HCT116 (cell line): ENCODE data around the gene C3orf85. TPM values are rescaled to one million over a fixed set of nuclear protein-coding genes. Genes with fewer than 3 reads are reported as not detected.

Experiments used
- ATAC-seq: fragments of 200-7000 bp; cut with Tn5 transposase; 2 replicates; pipeline ENCODE4 v1.9.1; 2020; ENCODE audit warnings: mild to moderate bottlenecking, moderate library complexity
- BruUV-seq: library from RNA; stranded (reverse); fragments of 400-500 nt; replicated peaks from 2 replicates; lab custom pipeline; 2021; lab: Mats Ljungman, UMichigan
- CTCF ChIA-PET: fragments of 300-600 bp; sonication (Branson Sonifier 250); formaldehyde crosslinking; loops from one replicate; lab custom pipeline; 2021; ENCODE audit warnings: antibody characterized with exemption; lab: Charles Lee
- POLR2A ChIA-PET: fragments of 300-600, 350-600 bp; sonication (Branson Sonifier 250); formaldehyde crosslinking; loops from one replicate; lab custom pipeline; 2021; ENCODE audit warnings: antibody characterized with exemption; lab: Charles Lee
- RAD21 ChIA-PET, 2 experiments: fragments of 300-600 bp; sonication (Branson Sonifier 250); formaldehyde crosslinking; loops; one replicate each; lab custom pipeline; 2023; ENCODE audit warnings: low total read pairs in 2 of 2; ENCODE audit not compliant: uncharacterized antibody in 2 of 2, unreplicated experiment in 2 of 2, low non-redundant PET in 1 of 2; lab: Charles Lee
- DNase-seq: peaks from one replicate; pipeline ENCODE4 v3.0.0-alpha.2; 2010; ENCODE audit warnings: low read depth, low spot score
- H2AFZ ChIP-seq: fragments of 200-600 bp; shearing (Covaris generic), sonication (generic); 2 replicates; pipeline ENCODE4 v1.6.1; 2017; ENCODE audit warnings: low read depth, mixed run types, mixed read lengths, antibody characterized with exemption, low read length; ENCODE audit not compliant: poor library complexity, severe bottlenecking
- H3K27ac ChIP-seq: 2 replicates; pipeline ENCODE4 v1.5.1; 2012; ENCODE audit warnings: low read depth, low read length
- H3K27me3 ChIP-seq: fragments of 200-600 bp; sonication (generic); 2 replicates; pipeline ENCODE4 v1.6.1; 2016; ENCODE audit warnings: mixed run types, low read length, mixed read lengths; ENCODE audit not compliant: insufficient read depth
- H3K36me3 ChIP-seq, 2 experiments: fragments of 200-500 bp in 1 of 2; fragments of 200-600 bp in 1 of 2; sonication (Bioruptor generic) in 1 of 2; sonication (generic) in 1 of 2; 2 replicates each; pipeline versions ENCODE4 v1.5.1 to v1.6.1; 2014 to 2016; ENCODE audit warnings: low read length in 2 of 2, inconsistent platforms in 1 of 2, mixed read lengths in 1 of 2, mixed run types in 1 of 2; ENCODE audit not compliant: insufficient read depth in 2 of 2, control insufficient read depth in 1 of 2
- H3K4me1 ChIP-seq, 2 experiments: fragments of 200-600 bp in 1 of 2; sonication (generic) in 1 of 2; 2 replicates each; pipeline versions ENCODE4 v1.5.1 to v1.6.1; 2012 to 2017; ENCODE audit warnings: low read length in 2 of 2, inconsistent platforms in 1 of 2, mild to moderate bottlenecking in 1 of 2, mixed read lengths in 1 of 2, mixed run types in 1 of 2, moderate library complexity in 1 of 2; ENCODE audit not compliant: insufficient read depth in 2 of 2, control insufficient read depth in 1 of 2
- H3K4me2 ChIP-seq: fragments of 200-600 bp; sonication (generic); 2 replicates; pipeline ENCODE4 v1.6.1; 2017; ENCODE audit warnings: mixed run types, low read length, mixed read lengths
- H3K4me3 ChIP-seq, 2 experiments: fragments of 200-600 bp in 1 of 2; sonication (generic) in 1 of 2; replicated peaks in 1 of 2; 2 replicates each; pipeline ENCODE4 v1.5.1; 2011 to 2016; ENCODE audit warnings: low read length in 2 of 2, control low read depth in 1 of 2, low read depth in 1 of 2, mild to moderate bottlenecking in 1 of 2, mixed read lengths in 1 of 2, mixed run types in 1 of 2
- H3K79me2 ChIP-seq: fragments of 200-600 bp; sonication (generic); 2 replicates; pipeline ENCODE4 v1.6.1; 2017; ENCODE audit warnings: mild to moderate bottlenecking, mixed run types, low read length, moderate library complexity, mixed read lengths; ENCODE audit not compliant: insufficient read depth
- H3K9ac ChIP-seq: fragments of 200-600 bp; sonication (generic); 2 replicates; pipeline ENCODE4 v1.6.1; 2016; ENCODE audit warnings: low read length, mixed read lengths
- H3K9me2 ChIP-seq: fragments of 200-600 bp; sonication (generic), shearing (Covaris generic); 2 replicates; pipeline ENCODE4 v1.6.1; 2017; ENCODE audit warnings: mixed run types, mild to moderate bottlenecking, moderate library complexity; ENCODE audit not compliant: insufficient read depth
- H3K9me3 ChIP-seq, 2 experiments: fragments of 200-500 bp in 1 of 2; fragments of 200-600 bp in 1 of 2; sonication (Bioruptor generic) in 1 of 2; sonication (generic) in 1 of 2; 2 replicates each; pipeline ENCODE4 v1.6.1; 2014 to 2017; ENCODE audit warnings: low read length in 2 of 2, mixed read lengths in 2 of 2, inconsistent platforms in 1 of 2, low read depth in 1 of 2, mild to moderate bottlenecking in 1 of 2, mixed run types in 1 of 2, moderate library complexity in 1 of 2; ENCODE audit not compliant: control insufficient read depth in 1 of 2, insufficient read depth in 1 of 2
- H4K20me1 ChIP-seq: fragments of 200-600 bp; sonication (generic), shearing (Covaris generic); 2 replicates; pipeline ENCODE4 v1.6.1; 2017; ENCODE audit warnings: mixed run types, mild to moderate bottlenecking, moderate library complexity; ENCODE audit not compliant: insufficient read depth
- CBX3 ChIP-seq: IDR thresholded peaks from 2 replicates; pipeline ENCODE4 v1.6.1; 2012; ENCODE audit warnings: low read depth
- EGR1 ChIP-seq: IDR thresholded peaks from 2 replicates; pipeline ENCODE4 v1.6.1; 2012; ENCODE audit warnings: low read depth
- ELF1 ChIP-seq: IDR thresholded peaks from 2 replicates; pipeline ENCODE4 v1.6.1; 2012; ENCODE audit warnings: low read depth, borderline replicate concordance
- EZH2 ChIP-seq: fragments of 200-600 bp; sonication (generic); IDR thresholded peaks from 2 replicates; pipeline ENCODE4 v1.6.1; 2017; ENCODE audit warnings: antibody characterized with exemption, mixed run types
- EZH2phosphoT487 ChIP-seq: fragments of 200-600 bp; IDR thresholded peaks from 2 replicates; pipeline ENCODE4 v1.6.1; 2018; ENCODE audit warnings: antibody characterized with exemption, borderline replicate concordance
- FOSL1 ChIP-seq: IDR thresholded peaks from 2 replicates; pipeline ENCODE4 v1.6.1; 2012; ENCODE audit warnings: low read depth
- JUND ChIP-seq: IDR thresholded peaks from 2 replicates; pipeline ENCODE4 v1.6.1; 2012
- POLR2A ChIP-seq: IDR thresholded peaks from 2 replicates; pipeline ENCODE4 v1.7.0; 2011; ENCODE audit warnings: borderline replicate concordance; ENCODE audit not compliant: insufficient read depth, insufficient read length; ENCODE audit errors: extremely low read depth
- POLR2AphosphoS5 ChIP-seq: IDR thresholded peaks from 2 replicates; pipeline ENCODE4 v1.6.1; 2011; ENCODE audit warnings: mild to moderate bottlenecking, low read depth, low read length, moderate library complexity
- RAD21 ChIP-seq: IDR thresholded peaks from 2 replicates; pipeline ENCODE4 v1.6.1; 2012; ENCODE audit warnings: low read depth, mild to moderate bottlenecking
- SP1 ChIP-seq: IDR thresholded peaks from 2 replicates; pipeline ENCODE4 v1.6.1; 2012; ENCODE audit warnings: low read depth
- SRF ChIP-seq: IDR thresholded peaks from 2 replicates; pipeline ENCODE4 v1.6.1; 2012; ENCODE audit warnings: low read depth
- YY1 ChIP-seq: IDR thresholded peaks from 2 replicates; pipeline ENCODE4 v1.6.1; 2011; ENCODE audit warnings: low read length, low read depth, moderate library complexity, mild to moderate bottlenecking; ENCODE audit not compliant: insufficient replicate concordance; ENCODE audit errors: extremely low read depth
- ZNF274 ChIP-seq: fragments of 200-500 bp; sonication (Bioruptor generic); IDR thresholded peaks from 2 replicates; pipeline ENCODE4 v1.6.1; 2014; ENCODE audit warnings: mild to moderate bottlenecking, low read depth, low read length, inconsistent platforms
- intact Hi-C: fragments of 100-400 bp; cut with micrococcal nuclease; formaldehyde crosslinking; loops from 2 replicates; pipeline ENCODE4 v1.10.0; 2022
- total RNA-seq: library from RNA; stranded (reverse); gene quantifications from one replicate; pipeline ENCODE4 v1.2.1, GENCODE V29; 2021; ENCODE audit not compliant: unreplicated experiment
- TF ChIP-seq, protein P1 (sequence below): IDR thresholded peaks from 2 replicates; pipeline ENCODE4 v1.6.1; 2011; ENCODE audit warnings: mild to moderate bottlenecking, low read length, moderate library complexity; ENCODE audit not compliant: insufficient replicate concordance; ENCODE audit errors: extremely low read depth
- TF ChIP-seq, protein P2 (sequence below): IDR thresholded peaks from 2 replicates; pipeline ENCODE4 v1.6.1; 2012; ENCODE audit warnings: low read depth

The C3orf85 gene
- total RNA-seq, 1 experiment from 2014 or later, result not detected

GRCh38 chr3:109176726-109177125, 40.2 kb downstream of the C3orf85 start:
- no TSS peak for BruUV-seq

More at GRCh38 chr3:109176726-109177125, 40.2 kb downstream of the C3orf85 start:
- H3K27me3 ChIP-seq, result no peaks in the 10 kb centered on the region
- no peak overlapping the region for H3K4me3 ChIP-seq
- DNase-seq (no peak), ATAC-seq (no peak)
- RAD21 ChIA-PET, result no interaction called here
- POLR2A ChIA-PET, result no interaction called here
- CTCF ChIA-PET, result interaction anchor here (1.4 kb wide), 1 partner anchor 48 kb away, joined by 4 read pairs; no protein-coding TSS in a partner anchor
- H4K20me1 ChIP-seq, result no peaks in the 10 kb centered on the region
- H2AFZ ChIP-seq, result no peak overlapping the region
- no peaks in the 10 kb centered on the region for H3K9me3 ChIP-seq
- H3K9me2 ChIP-seq, result no peaks in the 10 kb centered on the region
- intact Hi-C loops, result no loop called here
- H3K4me2 ChIP-seq, result no peak overlapping the region
- H3K4me1 ChIP-seq, result peaks cover 0 to 4% of the 10 kb centered on the region in 2 experiments; a peak in 1 of 4 replicates
- H3K79me2 ChIP-seq, result no peaks in the 10 kb centered on the region
- H3K27ac ChIP-seq, result no peak overlapping the region
- no peak overlapping the region for H3K9ac ChIP-seq
- TF ChIP-seq SP1 (no peak), EGR1 (no peak), YY1 (no peak), SRF (no peak), FOSL1 (no peak), POLR2AphosphoS5 (no peak), ZNF274 (no peak), POLR2A (no peak), EZH2 (no peak), ELF1 (no peak), JUND (no peak), CBX3 (no peak), RAD21 (no peak), EZH2phosphoT487 (no peak)
- TF ChIP-seq, protein P1, sequence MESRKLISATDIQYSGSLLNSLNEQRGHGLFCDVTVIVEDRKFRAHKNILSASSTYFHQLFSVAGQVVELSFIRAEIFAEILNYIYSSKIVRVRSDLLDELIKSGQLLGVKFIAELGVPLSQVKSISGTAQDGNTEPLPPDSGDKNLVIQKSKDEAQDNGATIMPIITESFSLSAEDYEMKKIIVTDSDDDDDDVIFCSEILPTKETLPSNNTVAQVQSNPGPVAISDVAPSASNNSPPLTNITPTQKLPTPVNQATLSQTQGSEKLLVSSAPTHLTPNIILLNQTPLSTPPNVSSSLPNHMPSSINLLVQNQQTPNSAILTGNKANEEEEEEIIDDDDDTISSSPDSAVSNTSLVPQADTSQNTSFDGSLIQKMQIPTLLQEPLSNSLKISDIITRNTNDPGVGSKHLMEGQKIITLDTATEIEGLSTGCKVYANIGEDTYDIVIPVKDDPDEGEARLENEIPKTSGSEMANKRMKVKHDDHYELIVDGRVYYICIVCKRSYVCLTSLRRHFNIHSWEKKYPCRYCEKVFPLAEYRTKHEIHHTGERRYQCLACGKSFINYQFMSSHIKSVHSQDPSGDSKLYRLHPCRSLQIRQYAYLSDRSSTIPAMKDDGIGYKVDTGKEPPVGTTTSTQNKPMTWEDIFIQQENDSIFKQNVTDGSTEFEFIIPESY, result no peak
- TF ChIP-seq, protein P2, sequence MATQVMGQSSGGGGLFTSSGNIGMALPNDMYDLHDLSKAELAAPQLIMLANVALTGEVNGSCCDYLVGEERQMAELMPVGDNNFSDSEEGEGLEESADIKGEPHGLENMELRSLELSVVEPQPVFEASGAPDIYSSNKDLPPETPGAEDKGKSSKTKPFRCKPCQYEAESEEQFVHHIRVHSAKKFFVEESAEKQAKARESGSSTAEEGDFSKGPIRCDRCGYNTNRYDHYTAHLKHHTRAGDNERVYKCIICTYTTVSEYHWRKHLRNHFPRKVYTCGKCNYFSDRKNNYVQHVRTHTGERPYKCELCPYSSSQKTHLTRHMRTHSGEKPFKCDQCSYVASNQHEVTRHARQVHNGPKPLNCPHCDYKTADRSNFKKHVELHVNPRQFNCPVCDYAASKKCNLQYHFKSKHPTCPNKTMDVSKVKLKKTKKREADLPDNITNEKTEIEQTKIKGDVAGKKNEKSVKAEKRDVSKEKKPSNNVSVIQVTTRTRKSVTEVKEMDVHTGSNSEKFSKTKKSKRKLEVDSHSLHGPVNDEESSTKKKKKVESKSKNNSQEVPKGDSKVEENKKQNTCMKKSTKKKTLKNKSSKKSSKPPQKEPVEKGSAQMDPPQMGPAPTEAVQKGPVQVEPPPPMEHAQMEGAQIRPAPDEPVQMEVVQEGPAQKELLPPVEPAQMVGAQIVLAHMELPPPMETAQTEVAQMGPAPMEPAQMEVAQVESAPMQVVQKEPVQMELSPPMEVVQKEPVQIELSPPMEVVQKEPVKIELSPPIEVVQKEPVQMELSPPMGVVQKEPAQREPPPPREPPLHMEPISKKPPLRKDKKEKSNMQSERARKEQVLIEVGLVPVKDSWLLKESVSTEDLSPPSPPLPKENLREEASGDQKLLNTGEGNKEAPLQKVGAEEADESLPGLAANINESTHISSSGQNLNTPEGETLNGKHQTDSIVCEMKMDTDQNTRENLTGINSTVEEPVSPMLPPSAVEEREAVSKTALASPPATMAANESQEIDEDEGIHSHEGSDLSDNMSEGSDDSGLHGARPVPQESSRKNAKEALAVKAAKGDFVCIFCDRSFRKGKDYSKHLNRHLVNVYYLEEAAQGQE, result no peak
- TF ChIP-seq, all 23 proteins: peak for 0
- no peaks in the 10 kb centered on the region for H3K36me3 ChIP-seq
